ENCODE data around the gene MAD2L1BP. TPM values are rescaled to one million over a fixed set of nuclear protein-coding genes. Genes with fewer than 3 reads are reported as not detected.

MAD2L1BP gene
- total RNA-seq, 4 donors from 2014 or later = 16.3 to 36.9 (median 21.5) TPM

GRCh38 chr6:43604174-43604573 lies 31.5 kb upstream of the MAD2L1BP start:
- H3K36me3 ChIP-seq = peaks cover 0 to 68% (median 7%) of the 10 kb centered on the region in 3 donors
- no peaks in the 10 kb centered on the region for H3K27me3 ChIP-seq
- peaks cover 0 to 14% (median 0%) of the 10 kb centered on the region in 4 donors for H3K4me1 ChIP-seq
- H3K9me3 ChIP-seq = no peaks in the 10 kb centered on the region
- 47 to 78% methylated on average over 2 of the region's 2 CpGs for WGBS, 2 donors
- H3K27ac ChIP-seq = no peak overlapping the region
- H3K4me3 ChIP-seq = no peak overlapping the region
- DNase-seq (ENCODE audit: low spot score in 2 of 2) = no peak
- TF ChIP-seq CTCF (IDR thresholded peaks at IDR 0.05) (no peak), POLR2A (IDR thresholded peaks at IDR 0.05) (no peak), EP300 (IDR thresholded peaks at IDR 0.05) (no peak)

GRCh38 chr6:43606019-43606418 lies 29.6 kb upstream of the MAD2L1BP start:
- DNase-seq (ENCODE audit: low spot score in 2 of 2) = no peak
- 89 to 92% methylated on average over 2 of the region's 2 CpGs for WGBS, 2 donors
- H3K4me3 ChIP-seq = no peak overlapping the region
- H3K27me3 ChIP-seq = no peaks in the 10 kb centered on the region
- H3K4me1 ChIP-seq = peaks cover 0 to 14% (median 0%) of the 10 kb centered on the region in 4 donors
- peaks cover 0 to 71% (median 7%) of the 10 kb centered on the region in 3 donors for H3K36me3 ChIP-seq
- H3K9me3 ChIP-seq = no peaks in the 10 kb centered on the region
- no peak overlapping the region for H3K27ac ChIP-seq
- TF ChIP-seq CTCF (IDR thresholded peaks at IDR 0.05) (no peak), POLR2A (IDR thresholded peaks at IDR 0.05) (no peak), EP300 (IDR thresholded peaks at IDR 0.05) (no peak)

GRCh38 chr6:43608310-43608763 lies 27.3 kb upstream of the MAD2L1BP start:
- peaks cover 0 to 14% (median 0%) of the 10 kb centered on the region in 4 donors for H3K4me1 ChIP-seq
- H3K27ac ChIP-seq = no peak overlapping the region
- no peaks in the 10 kb centered on the region for H3K27me3 ChIP-seq
- DNase-seq (ENCODE audit: low spot score in 2 of 2) = peak; percentile 50 to 85
- peaks cover 0 to 70% (median 8%) of the 10 kb centered on the region in 3 donors for H3K36me3 ChIP-seq
- WGBS, 2 donors = 1 to 5% methylated on average over 5 of the region's 5 CpGs
- no peak overlapping the region for H3K4me3 ChIP-seq
- peak; percentile 70 to 79 (median 72) for TF ChIP-seq CTCF (IDR thresholded peaks at IDR 0.05)
- TF ChIP-seq EP300 (IDR thresholded peaks at IDR 0.05) = no peak
- H3K9me3 ChIP-seq = no peaks in the 10 kb centered on the region

DNA sequence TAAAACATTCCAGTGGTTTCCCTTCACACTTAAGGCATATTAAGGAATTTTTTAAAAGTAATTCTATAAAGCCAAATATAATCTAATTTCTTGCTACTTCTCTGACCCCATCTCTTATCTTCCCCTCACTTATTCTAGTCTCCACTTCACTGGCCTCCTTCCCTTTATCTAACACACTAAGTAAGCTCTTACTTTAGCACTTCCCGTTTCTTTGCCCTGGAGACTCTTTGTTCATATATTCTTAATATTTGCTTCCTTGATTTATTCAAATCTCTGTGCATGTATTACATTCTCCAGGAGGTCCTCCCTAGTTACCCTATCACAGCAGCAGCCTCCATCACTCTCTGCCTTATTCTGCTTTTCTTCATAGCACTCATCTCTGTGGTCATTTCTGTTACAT lies 26.8 kb upstream of the MAD2L1BP start:
- TF ChIP-seq CTCF (IDR thresholded peaks at IDR 0.05) (no peak), EP300 (IDR thresholded peaks at IDR 0.05) (no peak), POLR2A (IDR thresholded peaks at IDR 0.05) (no peak)
- Histone ChIP-seq H3K27ac (no peak overlapping the region), H3K27me3 (no peaks in the 10 kb centered on the region), H3K4me3 (no peak overlapping the region), H3K36me3 (peaks cover 0 to 72% (median 12%) of the 10 kb centered on the region in 3 donors), H3K9me3 (no peaks in the 10 kb centered on the region), H3K4me1 (peaks cover 0 to 14% (median 0%) of the 10 kb centered on the region in 4 donors)
- DNase-seq (ENCODE audit: low spot score in 2 of 2) = no peak
- 59 to 65% methylated on average over 1 of the region's 1 CpG for WGBS, 2 donors

GRCh38 chr6:43609402-43609801 lies 26.2 kb upstream of the MAD2L1BP start:
- TF ChIP-seq CTCF (IDR thresholded peaks at IDR 0.05) (no peak), EP300 (IDR thresholded peaks at IDR 0.05) (no peak), POLR2A (IDR thresholded peaks at IDR 0.05) (no peak)
- Histone ChIP-seq H3K27ac (no peak overlapping the region), H3K4me1 (peaks cover 0 to 8% (median 0%) of the 10 kb centered on the region in 4 donors), H3K36me3 (peaks cover 0 to 72% (median 13%) of the 10 kb centered on the region in 3 donors), H3K4me3 (no peak overlapping the region), H3K9me3 (no peaks in the 10 kb centered on the region), H3K27me3 (no peaks in the 10 kb centered on the region)
- DNase-seq (ENCODE audit: low spot score in 2 of 2) = no peak
- WGBS, 2 donors = 94 to 96% methylated on average over 1 of the region's 1 CpG
